Measurements from ENCODE around the gene TBC1D20. TPM values are rescaled to one million over a fixed set of nuclear protein-coding genes. Genes with fewer than 3 reads are reported as not detected.

TBC1D20 gene
- total RNA-seq, 1 donor from 2014 or later: 39.6 TPM

- Mint-ChIP-seq H3K36me3 (ENCODE audit: unreplicated experiment) (peaks cover 12% of the 10 kb centered on the region), H3K4me1 (ENCODE audit: low read depth, unreplicated experiment) (peaks cover 13% of the 10 kb centered on the region), H3K27ac (ENCODE audit: unreplicated experiment) (no peak overlapping the region), H3K9me3 (ENCODE audit: unreplicated experiment) (peaks cover 6% of the 10 kb centered on the region), H3K4me3 (ENCODE audit: unreplicated experiment) (no peak overlapping the region), H3K27me3 (ENCODE audit: unreplicated experiment) (peaks cover 3% of the 10 kb centered on the region)
- DNase-seq: no peak
- no peak for TF ChIP-seq CTCF (IDR thresholded peaks at IDR 0.05; ENCODE audit: partially characterized antibody, unreplicated experiment)
These were observed 27.5 kb downstream of the TBC1D20 start for GRCh38 chr20:434661-435419.

GRCh38 chr20:434221-434620, 28.1 kb downstream of the TBC1D20 start:
- H3K4me1 Mint-ChIP-seq (ENCODE audit: low read depth, unreplicated experiment): peaks cover 13% of the 10 kb centered on the region
- H3K27me3 Mint-ChIP-seq (ENCODE audit: unreplicated experiment): peaks cover 3% of the 10 kb centered on the region
- TF ChIP-seq CTCF (IDR thresholded peaks at IDR 0.05; ENCODE audit: partially characterized antibody, unreplicated experiment): no peak
- DNase-seq: no peak
- no peak overlapping the region for H3K27ac Mint-ChIP-seq (ENCODE audit: unreplicated experiment)
- peaks cover 12% of the 10 kb centered on the region for H3K36me3 Mint-ChIP-seq (ENCODE audit: unreplicated experiment)
- H3K9me3 Mint-ChIP-seq (ENCODE audit: unreplicated experiment): peaks cover 6% of the 10 kb centered on the region
- H3K4me3 Mint-ChIP-seq (ENCODE audit: unreplicated experiment): no peak overlapping the region

DNA sequence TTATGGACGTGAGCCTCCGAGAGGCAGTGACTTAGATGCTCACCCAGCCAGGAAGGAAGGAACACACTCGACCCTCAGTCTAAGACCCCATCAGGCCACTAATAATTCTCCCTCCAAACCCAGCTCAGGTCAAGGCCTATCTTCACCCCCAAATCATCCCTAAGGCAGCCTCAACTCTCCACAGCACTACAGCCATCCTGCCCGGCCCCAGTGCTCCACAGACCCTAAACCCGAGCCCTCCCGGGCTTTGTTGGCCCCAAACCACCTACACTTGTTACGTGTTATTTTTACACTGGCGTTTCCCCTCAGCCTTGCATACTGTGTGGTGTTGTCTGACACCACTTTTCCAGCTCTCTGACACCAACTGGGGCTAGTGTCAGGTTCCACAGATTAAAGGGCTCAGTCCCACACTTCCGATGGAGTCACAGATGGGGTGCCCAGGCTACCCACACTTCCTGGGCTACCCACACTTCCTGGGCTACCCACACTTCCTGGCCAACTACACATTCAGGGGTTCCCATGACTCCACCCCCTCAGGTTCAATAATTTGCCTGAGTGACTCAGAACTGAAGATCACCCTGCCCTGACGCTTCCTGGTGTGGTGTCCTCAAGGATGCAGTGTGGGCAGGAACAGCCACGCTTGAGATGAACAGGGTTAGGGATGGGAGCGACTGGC, 28.9 kb downstream of the TBC1D20 start:
- Mint-ChIP-seq H3K27ac (ENCODE audit: unreplicated experiment) (no peak overlapping the region), H3K9me3 (ENCODE audit: unreplicated experiment) (peaks cover 6% of the 10 kb centered on the region), H3K4me3 (ENCODE audit: unreplicated experiment) (no peak overlapping the region), H3K27me3 (ENCODE audit: unreplicated experiment) (peaks cover 3% of the 10 kb centered on the region), H3K4me1 (ENCODE audit: low read depth, unreplicated experiment) (peaks cover 13% of the 10 kb centered on the region), H3K36me3 (ENCODE audit: unreplicated experiment) (peaks cover 12% of the 10 kb centered on the region)
- no peak for DNase-seq
- no peak for TF ChIP-seq CTCF (IDR thresholded peaks at IDR 0.05; ENCODE audit: partially characterized antibody, unreplicated experiment)

DNA sequence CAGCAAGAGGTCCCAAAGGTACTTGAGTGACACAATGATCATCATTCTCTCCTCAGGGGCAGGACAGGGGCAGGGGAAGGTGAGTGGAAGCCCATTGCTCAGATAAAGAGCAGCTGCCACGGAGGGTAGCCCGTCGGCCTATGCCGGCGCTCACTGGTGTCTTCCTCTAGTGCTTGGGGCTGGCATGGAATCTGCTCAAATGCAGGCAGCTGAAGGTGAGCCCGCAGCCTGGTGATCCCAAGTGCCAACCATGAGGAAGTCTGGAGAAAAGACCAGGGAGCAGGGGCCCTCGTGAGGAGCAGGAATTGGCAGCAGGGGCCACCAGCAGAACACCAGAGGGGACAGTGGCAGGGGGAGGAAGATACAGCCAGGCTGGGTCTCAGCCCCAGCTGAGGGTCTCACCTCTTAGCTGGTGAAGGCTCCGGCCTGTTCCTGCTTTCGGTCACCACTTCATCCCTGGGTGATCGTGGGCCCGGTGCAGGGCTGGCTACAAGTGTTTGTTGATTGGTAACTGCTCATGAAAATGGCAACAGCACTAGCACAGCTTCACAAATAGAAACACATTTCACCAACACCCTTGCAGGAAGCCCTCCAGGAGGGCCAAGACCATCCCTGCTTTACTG, 29.5 kb downstream of the TBC1D20 start:
- Mint-ChIP-seq H3K9me3 (ENCODE audit: unreplicated experiment) (peaks cover 8% of the 10 kb centered on the region), H3K4me1 (ENCODE audit: low read depth, unreplicated experiment) (peaks cover 13% of the 10 kb centered on the region), H3K27ac (ENCODE audit: unreplicated experiment) (no peak overlapping the region), H3K4me3 (ENCODE audit: unreplicated experiment) (no peak overlapping the region), H3K36me3 (ENCODE audit: unreplicated experiment) (peaks cover 12% of the 10 kb centered on the region), H3K27me3 (ENCODE audit: unreplicated experiment) (peaks cover 3% of the 10 kb centered on the region)
- no peak for DNase-seq
- TF ChIP-seq CTCF (IDR thresholded peaks at IDR 0.05; ENCODE audit: partially characterized antibody, unreplicated experiment): no peak
